Ramos (cell line): ENCODE results near the gene NIT1.

Source experiments
- in situ Hi-C: fragments of 300-500 bp; cut with MboI; formaldehyde crosslinking; loops from one replicate; pipeline ENCODE4 v1.14.3; 2022; ENCODE audit warnings: low sequenced_read_pairs; ENCODE audit not compliant: unreplicated experiment

NIT1 gene

GRCh38 chr1:161083748-161084596 is 33.9 kb upstream of the NIT1 start:
- in situ Hi-C loops: no loop called here

GRCh38 chr1:161084597-161084988 is 33.3 kb upstream of the NIT1 start:
- in situ Hi-C loops: no loop called here

- in situ Hi-C loops: no loop called here
These were observed 32.7 kb upstream of the NIT1 start for GRCh38 chr1:161085165-161085564.

- in situ Hi-C loops: no loop called here
These were observed 31.4 kb upstream of the NIT1 start for GRCh38 chr1:161086457-161086856.

- in situ Hi-C loops: no loop called here
These were observed 29.3 kb upstream of the NIT1 start for GRCh38 chr1:161088587-161089110.

- in situ Hi-C loops: no loop called here
These were observed 28.5 kb upstream of the NIT1 start, which contains the start of gene NECTIN4 for GRCh38 chr1:161089251-161089924. TSS of gene NECTIN4 (minus strand) at chr1:161089558. CDS start at chr1:161089296, 262 bp downstream.

GRCh38 chr1:161089938-161090337 is 28.0 kb upstream of the NIT1 start:
- in situ Hi-C loops: loop anchor here (10.0 kb wide), 1 partner anchor 95 kb away; no protein-coding TSS in a partner anchor

GRCh38 chr1:161090617-161091016 is 27.3 kb upstream of the NIT1 start:
- in situ Hi-C loops: loop anchor here (10.0 kb wide), 1 partner anchor 96 kb away; no protein-coding TSS in a partner anchor

GRCh38 chr1:161091093-161091492 is 26.8 kb upstream of the NIT1 start:
- in situ Hi-C loops: loop anchor here (10.0 kb wide), 1 partner anchor 96 kb away; no protein-coding TSS in a partner anchor

- in situ Hi-C loops: loop anchor here (10.0 kb wide), 1 partner anchor 97 kb away; no protein-coding TSS in a partner anchor
These were observed 26.0 kb upstream of the NIT1 start for GRCh38 chr1:161091796-161092507.

- in situ Hi-C loops: loop anchor here (10.0 kb wide), 1 partner anchor 98 kb away; no protein-coding TSS in a partner anchor
These were observed 25.3 kb upstream of the NIT1 start for GRCh38 chr1:161092621-161093028.

- in situ Hi-C loops: loop anchor here (10.0 kb wide), 1 partner anchor 100 kb away; no protein-coding TSS in a partner anchor
These were observed 23.4 kb upstream of the NIT1 start for GRCh38 chr1:161094481-161094880.

GRCh38 chr1:161095230-161095629 is 22.7 kb upstream of the NIT1 start:
- in situ Hi-C loops: loop anchor here (10.0 kb wide), 1 partner anchor 100 kb away; no protein-coding TSS in a partner anchor

GRCh38 chr1:161096015-161096414 is 21.9 kb upstream of the NIT1 start:
- in situ Hi-C loops: loop anchor here (10.0 kb wide), 1 partner anchor 101 kb away; no protein-coding TSS in a partner anchor

- in situ Hi-C loops: loop anchor here (10.0 kb wide), 1 partner anchor 102 kb away; no protein-coding TSS in a partner anchor
These were observed 21.4 kb upstream of the NIT1 start for GRCh38 chr1:161096530-161096929.

GRCh38 chr1:161098210-161099068 is 19.5 kb upstream of the NIT1 start, which contains the start of gene KLHDC9:
TSS of gene KLHDC9 (plus strand) at chr1:161098361. CDS start at chr1:161098536, 175 bp downstream.
- in situ Hi-C loops: loop anchor here (10.0 kb wide), 1 partner anchor 104 kb away; no protein-coding TSS in a partner anchor

GRCh38 chr1:161099090-161099802 is 18.7 kb upstream of the NIT1 start:
- in situ Hi-C loops: loop anchor here (10.0 kb wide), 1 partner anchor 104 kb away; no protein-coding TSS in a partner anchor

- in situ Hi-C loops: no loop called here
These were observed 17.3 kb upstream of the NIT1 start for GRCh38 chr1:161100556-161100955.
